GM19467 (cell line): ENCODE results near the gene SUPT4H1.

Experiments used
- ATAC-seq: cut with Tn5 transposase; IDR thresholded peaks from one replicate; pipeline ENCODE4 v1.9.1; 2021; ENCODE audit warnings: mild to moderate bottlenecking, moderate library complexity; ENCODE audit not compliant: unreplicated experiment

SUPT4H1 gene

DNA sequence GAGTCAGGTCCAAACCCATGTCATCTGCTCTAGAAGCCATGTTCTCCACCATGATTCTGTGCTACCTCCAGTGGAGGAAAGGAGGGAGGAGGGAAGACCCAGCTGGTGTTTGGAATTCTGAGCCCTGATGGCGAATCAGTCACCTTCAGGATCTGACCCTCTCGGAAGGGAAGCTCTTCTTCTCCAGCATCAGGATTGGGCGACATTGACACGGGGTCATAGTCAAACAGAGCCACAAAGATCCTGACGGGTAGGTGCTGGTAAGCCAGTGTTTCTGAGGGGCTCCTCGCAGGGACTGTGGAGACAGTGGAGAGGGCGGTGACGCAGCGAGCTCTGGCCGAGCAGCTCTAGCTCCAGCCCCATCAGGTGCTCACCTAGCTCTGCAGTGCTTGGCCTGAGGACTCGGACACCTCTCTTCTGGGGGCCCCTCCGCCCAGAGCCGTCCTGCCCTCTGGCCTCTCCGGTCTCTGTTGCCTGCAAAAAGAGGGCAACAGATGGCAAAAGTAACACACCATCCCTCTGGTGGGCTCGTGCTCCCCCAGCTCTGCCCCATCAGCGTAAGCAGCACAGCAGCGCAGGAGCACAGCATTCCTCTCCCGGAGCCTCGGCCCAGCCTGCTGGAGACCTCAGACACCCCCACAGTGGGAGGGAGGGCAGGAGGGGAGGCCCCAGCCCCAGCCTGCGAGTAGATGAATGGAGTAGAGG, 44.4 kb downstream of the SUPT4H1 start:
- no peak for ATAC-seq

DNA sequence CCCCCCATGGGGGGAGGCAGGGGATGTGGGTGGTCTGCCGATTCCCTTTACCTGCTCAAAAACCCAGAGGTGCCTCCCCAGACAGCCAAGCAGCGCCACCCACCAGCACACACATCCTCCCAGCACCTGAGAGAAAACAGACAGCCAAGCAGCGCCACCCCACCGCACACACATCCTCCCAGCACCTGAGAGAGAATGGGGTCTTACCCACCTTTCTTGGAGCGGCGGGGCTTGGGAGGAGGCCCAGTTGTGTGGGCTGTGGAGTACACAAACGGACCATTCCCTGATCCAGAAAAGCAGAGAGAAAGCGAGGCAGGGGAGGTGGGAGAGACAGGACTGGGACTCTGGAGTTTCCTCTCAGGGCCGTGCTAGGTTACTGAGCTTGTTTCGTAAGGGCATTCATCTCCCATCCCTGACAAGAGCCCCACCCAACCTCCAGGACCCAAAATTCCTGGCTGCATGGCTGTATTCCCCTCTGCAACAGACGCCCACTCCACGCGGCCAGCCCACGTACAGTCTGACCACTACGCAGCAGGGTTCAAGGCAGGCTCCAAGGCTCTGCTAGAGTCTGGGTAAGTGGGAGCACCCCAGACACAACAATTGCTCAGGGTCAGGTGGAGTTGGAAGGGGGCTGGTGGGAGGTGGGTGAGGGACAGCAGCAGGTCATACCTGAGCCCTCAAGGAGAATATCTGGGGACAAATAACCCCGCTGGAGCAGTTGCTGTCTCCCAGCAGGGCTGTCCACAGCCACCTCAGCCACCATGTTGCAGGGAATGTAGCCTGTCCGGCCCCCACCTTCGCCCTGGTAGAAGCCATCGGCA, 45.7 kb downstream of the SUPT4H1 start:
- ATAC-seq: no peak

DNA sequence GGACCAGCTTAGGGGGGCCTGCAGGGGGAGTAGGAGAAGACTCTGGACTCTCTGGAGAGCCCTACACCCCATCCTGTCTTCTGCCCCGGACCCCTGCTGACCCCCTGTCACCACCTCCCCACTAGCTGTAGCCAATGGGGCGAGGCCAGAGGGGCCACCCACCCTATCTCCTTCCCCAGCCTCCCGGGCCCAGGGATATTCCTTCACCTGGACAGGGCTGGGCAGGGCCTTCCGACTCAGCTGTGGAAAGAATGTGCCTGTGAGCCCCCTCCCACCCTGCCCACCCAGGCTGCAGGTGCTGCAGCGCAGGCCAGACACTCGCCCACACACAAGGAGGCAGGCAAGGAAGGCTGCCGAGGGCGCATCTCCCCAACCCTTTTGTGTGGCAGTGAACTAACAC, 46.4 kb downstream of the SUPT4H1 start:
- no peak for ATAC-seq

DNA sequence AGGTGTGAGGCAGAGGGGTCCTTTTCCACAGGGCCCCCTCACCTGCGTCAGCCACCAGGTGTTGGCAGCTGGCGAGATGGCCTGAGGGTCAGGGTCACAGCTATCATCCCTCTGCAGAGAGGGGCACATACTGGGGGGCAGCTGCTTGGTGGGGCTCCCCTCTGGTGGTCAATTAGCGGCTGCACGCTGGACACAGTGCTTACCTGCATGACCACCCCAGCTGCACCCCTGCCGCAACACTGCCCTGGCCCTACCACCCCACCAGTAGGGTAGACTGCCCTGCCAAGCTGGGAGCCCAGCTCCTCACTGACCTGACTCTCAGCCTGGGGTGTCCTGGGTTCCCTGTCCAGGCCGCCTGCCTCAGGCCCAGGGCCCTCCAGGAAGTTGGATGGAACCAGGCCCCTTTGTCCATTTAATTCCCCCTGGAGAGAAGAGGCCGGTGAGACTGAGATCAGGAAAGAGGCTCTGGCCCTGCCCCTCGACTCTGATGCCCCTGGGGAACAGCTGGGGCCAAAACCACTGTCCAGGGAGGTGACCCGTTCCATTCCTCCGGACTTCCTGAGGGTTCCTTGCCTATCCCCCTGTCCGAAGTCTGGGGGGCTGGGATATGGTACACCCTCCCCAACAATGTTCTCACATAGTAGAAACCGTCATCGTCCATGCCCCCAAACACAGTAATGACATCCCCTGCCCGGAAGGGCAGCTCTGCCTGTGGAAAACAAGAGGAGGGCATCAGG, 47.1 kb downstream of the SUPT4H1 start:
- ATAC-seq: no peak

DNA sequence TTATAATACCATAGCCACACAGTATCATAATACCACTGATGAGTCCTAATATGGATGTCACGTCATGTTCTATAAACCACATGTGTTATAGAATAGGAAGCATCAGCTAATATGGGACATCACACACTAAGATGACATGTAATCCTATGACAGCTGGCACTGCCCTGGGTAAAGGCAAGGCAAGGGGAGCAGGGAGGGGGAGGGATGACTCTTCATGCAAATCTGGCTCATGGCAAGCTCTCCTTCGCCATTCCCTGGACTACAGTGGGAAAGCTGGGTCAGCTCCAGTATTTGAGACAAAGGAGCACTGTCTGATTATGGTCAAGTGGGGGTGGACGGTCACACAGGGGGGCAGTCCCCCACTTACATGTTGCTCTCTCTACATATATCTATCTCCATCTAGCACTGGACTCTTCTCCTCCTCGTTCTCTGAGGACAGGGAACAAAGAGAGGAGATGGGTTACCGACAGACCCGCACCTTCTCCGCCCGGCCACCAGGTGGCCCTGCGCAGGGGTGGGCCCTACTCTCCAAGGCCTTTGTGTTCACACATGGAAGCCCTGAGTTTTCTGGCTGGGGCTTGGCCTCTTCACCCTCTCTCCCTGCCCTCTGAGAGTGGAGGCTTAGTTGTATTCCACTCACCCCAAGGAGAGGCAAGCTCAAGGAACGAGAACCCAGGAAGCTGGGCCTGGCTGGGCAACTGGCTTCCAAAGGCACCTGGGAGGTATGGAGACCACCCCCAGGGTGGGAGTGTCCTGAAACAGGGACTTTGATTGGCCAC, 47.8 kb downstream of the SUPT4H1 start:
- peak; percentile 68 for ATAC-seq

DNA sequence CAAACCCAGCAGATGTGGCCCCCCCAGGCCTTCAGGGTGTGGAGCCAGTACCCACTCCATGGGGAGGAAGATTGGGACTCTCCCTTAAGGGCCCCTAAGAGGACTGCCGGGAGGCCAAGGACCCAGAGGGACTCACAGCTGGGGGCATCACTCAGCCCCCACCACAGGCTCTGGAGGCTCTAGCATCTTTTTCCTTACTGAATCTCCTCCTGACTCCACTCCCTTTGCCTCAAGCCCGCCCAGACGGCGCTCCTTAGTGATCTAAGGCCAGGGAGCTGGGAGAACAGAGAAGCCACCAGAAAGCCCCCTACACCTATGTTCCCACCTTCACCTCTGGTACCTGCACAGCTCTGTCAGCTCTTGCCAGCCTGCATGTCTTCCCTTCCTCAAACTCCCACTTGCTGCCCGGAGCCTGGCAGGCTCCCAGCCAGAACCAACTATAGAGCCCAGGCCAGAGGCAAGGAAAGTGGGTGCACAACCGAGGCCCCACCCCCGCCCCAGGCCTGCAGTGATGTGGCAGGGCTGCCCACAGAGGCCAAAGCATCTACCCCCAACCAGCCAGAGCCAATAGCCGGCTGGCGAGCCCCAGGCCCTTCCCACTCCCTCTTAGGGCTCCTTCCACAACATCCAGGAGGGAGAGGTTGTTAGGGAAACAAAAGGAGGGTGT, 48.9 kb downstream of the SUPT4H1 start:
- no peak for ATAC-seq

DNA sequence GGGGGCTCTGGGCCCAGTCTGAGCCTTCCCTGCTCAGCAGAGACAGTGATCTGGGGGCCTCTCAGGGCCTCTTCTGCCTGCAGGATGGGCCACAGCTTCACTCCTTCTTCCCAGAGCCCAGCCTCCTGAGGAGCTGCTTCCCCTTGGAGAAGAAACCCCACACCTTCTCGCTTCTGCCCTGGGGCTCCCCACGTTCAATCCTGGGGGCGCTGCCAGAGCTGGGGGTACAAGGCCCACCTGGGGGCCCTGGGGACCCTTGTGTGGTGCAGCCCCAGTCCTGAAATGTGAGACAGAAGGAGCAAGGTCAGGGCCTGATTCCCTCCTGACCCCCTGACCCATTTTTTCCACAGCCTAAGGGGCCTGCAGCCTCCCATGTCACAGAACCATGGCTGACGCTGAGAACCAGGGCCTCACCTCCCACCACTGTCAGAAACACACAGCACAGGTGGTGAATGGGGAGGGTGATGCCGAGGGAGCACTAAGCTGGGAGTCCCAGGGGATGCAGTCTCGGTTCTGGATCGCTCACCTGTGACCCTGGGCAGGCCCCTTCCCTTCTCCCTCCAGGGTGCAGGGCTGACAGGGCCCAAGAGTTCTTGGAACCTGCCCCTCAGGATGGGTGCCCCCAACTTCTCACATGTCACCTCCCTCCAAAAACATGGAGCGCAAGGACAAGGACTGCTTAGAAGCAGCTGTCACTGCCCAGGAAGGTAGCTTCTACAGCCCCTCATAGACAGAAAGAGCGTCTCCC, 49.7 kb downstream of the SUPT4H1 start:
- no peak for ATAC-seq

DNA sequence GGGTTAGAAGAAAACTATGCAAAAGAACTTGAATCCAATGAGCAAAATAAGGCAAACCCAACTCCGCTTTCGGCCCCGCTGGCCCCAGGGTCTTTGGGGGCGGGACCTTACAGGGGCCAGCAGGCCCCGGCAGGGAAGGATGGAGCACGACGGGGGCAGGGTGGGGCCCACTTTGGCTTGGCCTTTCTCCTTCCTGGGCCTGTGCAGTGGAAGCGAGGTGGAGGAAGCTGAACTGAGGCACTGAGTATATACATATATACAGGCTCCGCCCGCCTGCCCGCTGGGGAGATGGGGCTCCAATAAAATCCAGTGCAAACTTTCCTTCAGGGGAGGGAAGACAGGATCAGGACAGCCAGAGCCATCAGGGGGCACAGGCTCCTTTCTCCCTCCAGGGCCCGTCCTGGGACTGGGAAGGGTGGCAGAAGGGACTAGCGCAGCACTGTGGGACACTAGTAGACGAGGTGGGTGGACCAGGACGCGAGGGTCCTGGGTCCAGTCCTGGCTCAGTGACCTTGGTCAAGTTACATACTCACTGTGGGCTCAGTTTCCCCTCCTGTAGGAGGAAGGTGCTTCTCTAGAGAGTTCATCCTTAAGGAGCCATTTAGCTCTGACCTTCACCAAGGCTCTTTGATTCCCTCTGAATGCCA, 50.4 kb downstream of the SUPT4H1 start:
- no peak for ATAC-seq

DNA sequence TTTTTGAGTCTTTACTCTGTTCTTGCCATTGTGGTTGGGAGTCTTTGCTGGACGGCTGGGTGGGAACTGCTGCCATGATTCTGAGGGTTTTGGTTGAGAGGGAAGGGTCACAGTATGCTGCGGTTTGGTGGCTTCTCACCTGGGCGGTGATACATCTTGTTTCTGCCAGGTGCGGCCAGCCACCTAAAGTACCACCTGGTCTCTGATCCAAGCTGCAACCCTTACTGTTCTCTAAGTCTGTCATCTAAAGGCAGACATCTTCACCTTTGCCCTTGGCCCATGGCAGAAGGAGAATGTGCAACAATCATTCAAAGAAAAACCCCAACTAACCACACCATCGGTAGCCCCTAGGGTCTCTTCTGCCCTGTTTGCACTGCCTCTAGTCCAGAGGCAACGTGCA, 51.7 kb downstream of the SUPT4H1 start:
- ATAC-seq: no peak
